Activated T-cell treated with anti-CD3 and anti-CD28 coated beads, Interleukin-2, amount 50 U/mL, for 72 hours (primary cell): ENCODE results near the gene AKAP13. TPM values are rescaled to one million over a fixed set of nuclear protein-coding genes. Genes with fewer than 3 reads are reported as not detected.
A peak's percentile ranks its signal among the peaks of the same experiment; 100 is the strongest.

Source experiments
- ATAC-seq, 2 donors: fragments of 150-1000 bp; cut with Tn5 transposase; replicated peaks in 1 of 2; 2 replicates each; pipeline ENCODE4 v1.10.0; 2021; ENCODE audit warnings: moderate library complexity in 2 of 2, mild to moderate bottlenecking in 1 of 2
- DNase-seq, 2 donors: peaks; one replicate each; pipeline ENCODE4 v3.0.0; 2021 to 2022; ENCODE audit warnings: mixed read lengths in 1 of 2
- H3K27ac Mint-ChIP-seq: one replicate; pipeline ENCODE4 v1.8.0; 2022; ENCODE audit warnings: mild to moderate bottlenecking, moderate library complexity, mixed read lengths
- H3K27me3 Mint-ChIP-seq: one replicate; pipeline ENCODE4 v1.8.0; 2022; ENCODE audit warnings: low read depth, mixed read lengths
- H3K36me3 Mint-ChIP-seq, 2 donors: one replicate each; pipeline ENCODE4 v1.8.0; 2022; ENCODE audit warnings: mixed read lengths in 2 of 2, mild to moderate bottlenecking in 1 of 2; ENCODE audit not compliant: insufficient read depth in 2 of 2
- H3K4me1 Mint-ChIP-seq: one replicate; pipeline ENCODE4 v1.8.0; 2022; ENCODE audit warnings: low read depth, mixed read lengths
- H3K4me3 Mint-ChIP-seq, 2 donors: one replicate each; pipeline ENCODE4 v1.8.0; 2022; ENCODE audit warnings: mild to moderate bottlenecking in 2 of 2, mixed read lengths in 2 of 2, moderate library complexity in 2 of 2
- H3K9me3 Mint-ChIP-seq, 2 donors: one replicate each; pipeline ENCODE4 v1.8.0; 2022; ENCODE audit warnings: mixed read lengths in 2 of 2
- total RNA-seq, 2 donors: library from RNA; stranded (reverse); gene quantifications; one replicate each; pipeline ENCODE4 v1.2.3, GENCODE V29; 2022

The AKAP13 gene
- total RNA-seq, 2 donors from 2014 or later = 134 to 185 TPM

DNA sequence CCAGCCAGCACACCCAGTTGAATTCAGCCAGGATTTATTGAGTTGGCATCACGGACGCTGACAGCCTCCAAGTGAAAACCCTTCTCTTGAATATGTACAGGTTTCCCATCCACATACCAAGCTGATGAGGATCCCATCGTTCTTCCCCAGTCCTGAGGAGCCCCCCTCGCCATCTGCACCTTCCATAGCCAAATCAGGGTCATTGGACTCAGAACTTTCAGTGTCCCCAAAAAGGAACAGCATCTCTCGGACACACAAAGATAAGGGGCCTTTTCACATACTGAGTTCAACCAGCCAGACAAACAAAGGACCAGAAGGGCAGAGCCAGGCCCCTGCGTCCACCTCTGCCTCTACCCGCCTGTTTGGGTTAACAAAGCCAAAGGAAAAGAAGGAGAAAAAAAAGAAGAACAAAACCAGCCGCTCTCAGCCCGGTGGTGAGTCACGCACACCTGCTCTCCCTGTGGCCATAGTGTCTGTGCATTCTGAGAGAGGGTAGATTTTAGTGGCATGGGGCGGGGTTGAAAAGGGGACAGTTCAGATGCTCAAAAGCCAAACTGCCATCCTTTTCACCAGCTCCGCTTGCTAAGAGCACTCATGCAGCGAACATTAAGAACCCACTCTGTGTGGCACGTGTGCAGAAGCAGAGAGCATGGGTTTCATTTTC lies 363.1 kb downstream of the AKAP13 start:
- no peak overlapping the region for H3K4me3 Mint-ChIP-seq
- no peaks in the 10 kb centered on the region for H3K27me3 Mint-ChIP-seq
- peak overlapping the region; percentile 26 for H3K27ac Mint-ChIP-seq
- no peaks in the 10 kb centered on the region for H3K9me3 Mint-ChIP-seq
- ATAC-seq = no peak
- no peak for DNase-seq
- H3K4me1 Mint-ChIP-seq = peaks cover 4% of the 10 kb centered on the region
- H3K36me3 Mint-ChIP-seq = peaks cover 3 to 21% of the 10 kb centered on the region in 2 donors

DNA sequence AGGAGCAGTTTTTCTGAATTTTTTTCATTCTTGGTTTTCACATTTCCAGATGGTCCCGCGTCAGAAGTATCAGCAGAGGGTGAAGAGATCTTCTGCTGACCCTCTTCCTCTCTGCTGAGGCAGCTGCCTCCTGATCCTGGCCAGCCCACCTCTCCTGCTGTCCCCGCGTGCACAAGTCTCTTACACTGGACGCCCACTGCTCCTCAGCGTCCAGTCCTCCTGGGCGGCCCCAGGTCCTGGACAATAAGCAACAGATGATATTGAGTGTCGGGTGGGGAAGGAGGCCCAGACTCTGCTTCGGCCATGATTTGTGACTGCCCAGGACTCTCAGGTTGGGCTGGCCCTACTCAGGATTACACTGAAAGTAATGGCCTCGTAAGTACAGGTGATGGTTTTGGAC lies 364.2 kb downstream of the AKAP13 start:
- no peak overlapping the region for H3K4me3 Mint-ChIP-seq
- H3K4me1 Mint-ChIP-seq = peaks cover 4% of the 10 kb centered on the region
- no peaks in the 10 kb centered on the region for H3K27me3 Mint-ChIP-seq
- peaks cover 3 to 18% of the 10 kb centered on the region in 2 donors for H3K36me3 Mint-ChIP-seq
- DNase-seq (no peak), ATAC-seq (no peak)
- peak overlapping the region; percentile 38 for H3K27ac Mint-ChIP-seq
- H3K9me3 Mint-ChIP-seq = no peaks in the 10 kb centered on the region

DNA sequence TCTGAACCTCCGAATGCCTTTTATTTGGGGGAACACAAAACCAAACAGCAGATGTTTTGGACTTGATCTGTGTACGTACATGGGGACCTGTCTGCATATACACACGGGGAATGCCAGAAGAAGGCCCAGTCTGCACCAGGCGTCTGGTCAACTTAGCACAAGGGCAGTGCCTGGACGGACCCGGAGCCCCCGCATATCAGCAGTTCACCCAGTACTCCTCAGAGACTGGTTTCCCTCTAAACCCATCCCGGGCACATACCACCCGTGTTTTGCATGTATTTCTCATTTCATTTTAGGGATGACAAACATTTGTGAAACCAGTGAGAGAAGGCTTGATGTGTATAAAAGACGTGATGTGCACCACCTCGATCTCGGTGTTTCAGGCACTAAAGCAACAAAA lies 364.6 kb downstream of the AKAP13 start:
- H3K9me3 Mint-ChIP-seq = no peaks in the 10 kb centered on the region
- H3K27ac Mint-ChIP-seq = no peak overlapping the region
- peaks cover 3 to 18% of the 10 kb centered on the region in 2 donors for H3K36me3 Mint-ChIP-seq
- no peaks in the 10 kb centered on the region for H3K27me3 Mint-ChIP-seq
- DNase-seq (no peak), ATAC-seq (no peak)
- no peak overlapping the region for H3K4me3 Mint-ChIP-seq
- H3K4me1 Mint-ChIP-seq = peaks cover 4% of the 10 kb centered on the region

DNA sequence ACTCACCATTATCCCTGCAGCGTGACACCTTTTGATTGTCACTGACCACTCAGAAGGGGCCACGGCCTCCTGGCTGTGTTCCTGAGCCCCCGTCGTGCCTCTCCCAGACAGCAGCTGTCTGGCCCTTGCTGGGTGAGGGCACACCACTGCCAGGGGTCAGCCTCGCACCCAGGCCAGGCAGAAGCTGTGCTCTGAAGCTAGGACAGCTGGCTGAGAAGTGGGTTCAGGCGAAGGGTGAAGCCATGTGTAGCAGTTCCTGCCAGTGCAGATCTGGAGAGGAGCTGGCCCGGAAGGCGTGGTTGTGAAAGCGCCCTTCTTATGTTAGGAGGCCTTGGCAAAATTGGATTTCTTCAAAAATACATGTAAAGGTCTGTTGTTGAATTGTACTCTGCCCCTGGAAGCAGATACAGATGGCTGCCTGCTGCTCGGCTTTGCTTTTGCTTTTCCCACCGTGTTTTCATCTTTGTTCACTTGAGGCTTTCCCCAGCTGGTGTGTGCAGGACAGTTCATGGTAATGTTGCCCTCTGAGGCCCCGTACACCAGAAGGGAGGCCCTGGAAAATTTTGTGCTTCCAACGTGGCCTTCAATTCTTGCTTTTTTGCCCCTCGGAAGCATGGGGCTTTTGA lies 365.2 kb downstream of the AKAP13 start:
- no peak for ATAC-seq

DNA sequence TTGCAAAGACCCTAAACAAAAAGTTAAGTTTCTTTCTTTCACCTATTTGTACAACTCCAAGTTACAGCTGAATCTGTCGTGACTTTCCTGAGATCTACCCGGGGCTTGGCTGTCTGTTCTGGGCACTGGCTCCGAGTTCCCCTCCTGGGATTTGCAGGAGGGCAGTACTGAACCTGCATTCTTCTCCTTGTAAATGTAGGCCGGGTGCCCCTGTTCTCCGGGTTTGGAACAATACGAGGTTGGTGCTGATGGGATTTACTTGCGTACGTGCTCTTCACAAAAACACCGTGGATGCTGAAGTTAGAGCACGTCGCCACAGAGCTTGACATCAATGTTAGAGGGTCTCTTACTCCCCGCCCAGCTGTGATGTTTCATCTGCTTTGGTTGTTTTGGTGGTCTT lies 366.2 kb downstream of the AKAP13 start:
- Mint-ChIP-seq H3K4me3 (no peak overlapping the region), H3K27ac (peak overlapping the region; percentile 33), H3K4me1 (peaks cover 14% of the 10 kb centered on the region), H3K36me3 (peaks cover 3 to 13% of the 10 kb centered on the region in 2 donors), H3K9me3 (no peaks in the 10 kb centered on the region), H3K27me3 (no peaks in the 10 kb centered on the region)
- ATAC-seq (no peak), DNase-seq (no peak)

More for the DNA sequence above, 365.2 kb downstream of the AKAP13 start:
- H3K27me3 Mint-ChIP-seq = no peaks in the 10 kb centered on the region
- no peak for DNase-seq
- H3K27ac Mint-ChIP-seq = no peak overlapping the region
- H3K4me3 Mint-ChIP-seq = no peak overlapping the region
- H3K36me3 Mint-ChIP-seq = peaks cover 3 to 18% of the 10 kb centered on the region in 2 donors
- no peaks in the 10 kb centered on the region for H3K9me3 Mint-ChIP-seq
- peaks cover 4% of the 10 kb centered on the region for H3K4me1 Mint-ChIP-seq

DNA sequence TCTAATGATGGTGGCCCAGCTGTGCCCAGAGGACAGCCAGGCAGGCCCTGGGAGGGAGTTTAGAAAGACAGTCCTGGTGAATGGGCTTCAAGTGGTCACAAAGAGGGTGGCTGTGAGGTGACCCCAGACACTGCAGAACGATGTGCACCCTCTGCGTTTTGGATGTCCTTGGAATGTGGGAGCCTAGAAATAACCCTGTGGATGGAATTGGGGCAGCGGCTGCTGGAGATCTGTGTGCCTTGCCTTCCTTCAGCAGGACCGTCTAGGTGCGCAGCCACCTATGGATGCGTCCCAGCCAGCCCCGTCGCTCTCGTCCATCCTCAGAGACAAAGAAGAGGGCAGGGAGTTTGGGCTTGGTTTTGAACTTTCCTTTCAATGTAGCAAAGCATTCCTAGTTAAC lies 367.8 kb downstream of the AKAP13 start:
- Mint-ChIP-seq H3K4me3 (no peak overlapping the region), H3K27ac (peak overlapping the region; percentile 74), H3K4me1 (peaks cover 18% of the 10 kb centered on the region), H3K27me3 (no peaks in the 10 kb centered on the region), H3K9me3 (no peaks in the 10 kb centered on the region), H3K36me3 (peaks cover 0 to 8% of the 10 kb centered on the region in 2 donors)
- ATAC-seq (no peak), DNase-seq (no peak)

DNA sequence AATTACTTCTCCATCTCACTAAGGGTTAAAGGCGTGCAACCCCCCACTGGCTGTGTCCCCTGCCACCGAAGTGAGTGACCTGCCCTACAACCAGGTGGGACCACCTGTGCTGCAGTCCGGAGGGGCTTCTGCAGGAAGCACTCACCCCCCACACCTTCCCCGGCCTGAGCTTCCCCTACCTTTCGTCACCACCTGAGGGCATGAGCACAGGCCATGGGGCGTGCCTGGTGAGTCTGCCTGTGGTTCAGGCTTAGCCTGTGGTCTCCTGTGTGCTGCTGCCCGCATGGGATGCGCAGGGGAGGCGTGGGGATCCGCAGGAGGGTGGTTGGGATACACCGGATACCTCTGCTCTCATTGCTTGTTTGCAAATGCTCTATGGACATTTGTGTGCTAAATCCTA lies 368.3 kb downstream of the AKAP13 start:
- DNase-seq = no peak
- H3K4me3 Mint-ChIP-seq = no peak overlapping the region

DNA sequence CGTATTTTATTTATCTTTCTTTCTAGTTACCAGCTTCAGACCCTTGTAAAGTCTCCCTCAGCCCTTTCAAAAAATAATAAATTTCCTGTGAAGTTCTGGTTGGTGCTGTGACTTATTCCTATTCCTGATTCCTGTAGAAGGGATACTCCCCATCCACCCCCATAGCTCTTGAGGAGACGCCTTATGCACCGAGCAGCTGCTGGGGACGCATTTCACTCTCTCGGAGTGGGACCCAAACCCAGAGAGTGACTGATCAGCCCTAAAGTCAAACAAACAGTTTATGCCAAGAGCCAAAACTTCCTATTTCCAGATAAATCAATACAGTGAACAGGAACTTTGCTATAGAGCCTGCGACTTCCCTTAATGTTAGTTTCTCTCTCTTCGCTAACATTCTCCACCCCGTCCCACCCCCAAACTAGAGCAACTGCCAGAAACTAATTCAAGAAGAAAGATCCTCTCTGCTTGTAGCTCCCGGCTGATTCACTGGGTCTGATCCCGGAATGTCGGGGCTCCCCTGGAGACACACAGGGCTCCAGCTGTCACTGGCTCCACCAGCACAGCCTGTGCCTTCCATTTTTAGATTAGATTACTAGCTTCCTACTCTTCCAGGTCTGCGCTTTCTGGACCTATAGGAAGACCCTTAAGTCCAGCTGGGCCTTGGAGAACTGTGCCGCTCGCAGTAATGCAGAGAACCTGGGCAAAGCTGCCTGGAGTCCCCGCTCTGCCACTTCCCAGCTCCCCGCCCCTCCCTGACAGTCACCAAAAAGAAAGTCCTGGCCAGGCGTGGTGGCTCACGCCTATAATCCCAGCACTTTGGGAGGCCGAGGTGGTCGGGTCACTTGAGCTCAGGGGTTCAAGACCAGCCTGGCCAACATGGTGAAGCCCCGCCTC lies 369.1 kb downstream of the AKAP13 start:
- H3K27ac Mint-ChIP-seq = peak overlapping the region; percentile 61
- ATAC-seq = no peak
- no peak overlapping the region for H3K4me3 Mint-ChIP-seq

More for the DNA sequence above, 368.3 kb downstream of the AKAP13 start:
- ATAC-seq = no peak
- no peaks in the 10 kb centered on the region for H3K9me3 Mint-ChIP-seq
- peaks cover 18% of the 10 kb centered on the region for H3K4me1 Mint-ChIP-seq
- H3K27me3 Mint-ChIP-seq = no peaks in the 10 kb centered on the region
- peak overlapping the region; percentile 61 for H3K27ac Mint-ChIP-seq
- peaks cover 0 to 5% of the 10 kb centered on the region in 2 donors for H3K36me3 Mint-ChIP-seq

DNA sequence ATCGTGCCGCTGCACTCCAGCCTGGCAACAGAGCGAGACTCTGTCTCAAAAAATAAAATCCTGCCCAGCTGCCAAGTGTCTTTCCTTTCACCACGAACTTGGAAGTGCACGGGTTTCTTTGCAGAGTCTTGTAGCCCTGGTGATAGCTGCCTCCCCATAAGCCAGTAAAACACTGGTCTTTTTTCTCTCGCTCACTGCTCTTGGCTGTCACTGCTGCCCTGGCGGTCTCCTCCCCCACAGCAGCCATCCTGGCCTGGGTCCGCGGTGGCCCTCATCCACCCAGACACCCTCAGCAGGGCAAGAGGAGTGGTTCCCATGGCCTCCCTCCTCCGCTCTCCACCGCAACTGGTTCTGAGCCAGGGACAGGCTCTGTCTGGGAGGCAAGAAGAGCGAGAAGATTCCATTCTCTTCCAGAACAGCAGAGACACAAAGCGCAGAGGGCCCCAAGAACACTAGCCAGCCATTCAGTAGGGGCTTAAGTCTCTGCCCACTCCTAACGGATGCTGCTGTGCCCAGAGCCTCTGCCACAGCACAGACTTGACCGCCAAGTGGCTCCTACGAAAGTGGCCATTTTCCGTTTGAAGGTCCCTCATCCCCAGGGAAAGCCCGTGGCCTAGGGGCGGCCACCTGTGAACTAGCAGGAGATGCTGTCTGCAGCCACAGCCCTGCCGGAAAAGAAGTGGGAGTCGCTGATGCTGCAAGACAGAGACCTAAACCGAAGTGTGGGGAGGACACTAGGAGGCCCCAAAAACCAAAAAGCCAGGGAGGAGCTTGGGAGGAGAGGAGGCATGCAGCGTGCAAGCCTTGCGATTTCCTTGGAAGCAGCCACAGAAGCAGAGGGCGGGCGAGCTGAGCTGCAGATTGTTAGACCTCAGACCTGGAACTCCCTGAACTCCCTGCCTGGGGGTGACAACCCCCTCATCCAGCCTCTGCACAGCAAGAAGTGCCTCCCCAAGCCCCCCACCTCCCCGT lies 370.2 kb downstream of the AKAP13 start:
- Mint-ChIP-seq H3K4me3 (no peak overlapping the region), H3K27me3 (no peaks in the 10 kb centered on the region), H3K36me3 (no peaks in the 10 kb centered on the region), H3K4me1 (peaks cover 18% of the 10 kb centered on the region), H3K9me3 (no peaks in the 10 kb centered on the region), H3K27ac (peak overlapping the region; percentile 11)
- ATAC-seq (peak in 1 of 2 donors; percentile 4), DNase-seq (no peak)

More for the DNA sequence above, 369.1 kb downstream of the AKAP13 start:
- peaks cover 18% of the 10 kb centered on the region for H3K4me1 Mint-ChIP-seq
- H3K36me3 Mint-ChIP-seq = peaks cover 0 to 1% of the 10 kb centered on the region in 2 donors
- H3K27me3 Mint-ChIP-seq = no peaks in the 10 kb centered on the region
- no peak for DNase-seq
- no peaks in the 10 kb centered on the region for H3K9me3 Mint-ChIP-seq

DNA sequence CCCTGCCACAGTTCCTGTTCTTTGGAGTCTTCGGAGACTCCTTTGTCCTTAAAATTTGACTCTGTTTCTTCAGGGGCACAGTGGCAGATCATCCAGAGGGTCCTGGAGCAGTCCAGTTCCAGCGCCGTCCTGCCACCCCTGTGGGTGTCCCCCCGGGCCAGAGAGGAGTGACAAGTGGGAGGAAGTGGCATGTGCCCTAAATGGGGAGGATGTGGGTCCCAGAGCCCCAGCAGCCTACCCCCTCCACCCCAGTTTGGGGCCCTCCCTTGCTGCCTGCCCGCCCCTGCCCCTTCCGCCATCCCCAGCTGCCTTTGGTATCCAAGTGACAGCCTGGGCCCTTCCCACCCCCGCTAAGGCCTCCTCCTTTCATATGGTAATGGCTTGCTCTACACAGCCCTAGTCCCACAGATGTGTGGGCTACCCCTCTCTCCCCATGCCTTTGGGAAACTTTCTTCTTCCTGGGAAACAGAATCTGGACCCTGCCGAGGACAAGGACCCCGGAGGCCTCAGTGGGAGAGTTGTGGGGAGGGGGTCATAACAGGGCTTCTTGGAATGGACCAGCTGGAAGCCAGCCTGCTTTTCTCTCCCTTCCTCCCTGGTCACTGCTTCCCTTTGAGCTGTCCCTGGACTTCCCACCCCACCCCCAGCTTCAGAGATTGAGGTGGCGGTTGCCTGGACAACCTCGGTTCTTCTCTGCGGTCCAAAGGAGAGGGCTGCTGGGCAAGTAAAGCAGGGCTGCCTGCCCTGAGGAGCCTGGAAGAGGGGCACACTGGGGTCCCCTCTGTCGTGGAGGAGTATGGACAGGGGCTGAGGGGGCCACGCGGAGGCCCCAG lies 371.1 kb downstream of the AKAP13 start:
- ATAC-seq = peak; percentile 7 to 19
- Mint-ChIP-seq H3K4me1 (peaks cover 18% of the 10 kb centered on the region), H3K27ac (no peak overlapping the region)

DNA sequence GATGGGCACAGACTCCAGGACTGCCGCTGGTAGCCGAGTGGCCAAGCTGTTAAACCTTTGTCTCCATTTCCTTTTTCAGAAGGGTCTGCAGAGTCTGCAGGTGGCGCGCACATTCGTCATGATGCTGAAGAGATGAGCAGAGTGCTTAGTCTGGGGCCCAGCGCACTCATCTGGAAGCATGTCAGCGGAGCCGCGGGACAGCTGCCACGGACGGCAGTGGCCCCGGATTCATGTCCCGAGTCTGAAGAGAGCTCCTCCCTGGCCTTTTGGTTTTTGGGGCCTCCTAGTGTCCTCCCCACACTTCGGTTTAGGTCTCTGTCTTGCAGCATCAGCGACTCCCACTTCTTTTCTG lies 371.7 kb downstream of the AKAP13 start:
- Mint-ChIP-seq H3K27me3 (no peaks in the 10 kb centered on the region), H3K4me1 (peaks cover 18% of the 10 kb centered on the region), H3K36me3 (no peaks in the 10 kb centered on the region), H3K4me3 (no peak overlapping the region), H3K9me3 (no peaks in the 10 kb centered on the region), H3K27ac (no peak overlapping the region)
- peak in 1 of 2 donors; percentile 1 for ATAC-seq
- no peak for DNase-seq

More for the DNA sequence above, 371.1 kb downstream of the AKAP13 start:
- H3K27me3 Mint-ChIP-seq = no peaks in the 10 kb centered on the region
- H3K4me3 Mint-ChIP-seq = no peak overlapping the region
- no peaks in the 10 kb centered on the region for H3K9me3 Mint-ChIP-seq
- H3K36me3 Mint-ChIP-seq = no peaks in the 10 kb centered on the region
- no peak for DNase-seq
